ENCODE results near the gene THG1L.

DNA sequence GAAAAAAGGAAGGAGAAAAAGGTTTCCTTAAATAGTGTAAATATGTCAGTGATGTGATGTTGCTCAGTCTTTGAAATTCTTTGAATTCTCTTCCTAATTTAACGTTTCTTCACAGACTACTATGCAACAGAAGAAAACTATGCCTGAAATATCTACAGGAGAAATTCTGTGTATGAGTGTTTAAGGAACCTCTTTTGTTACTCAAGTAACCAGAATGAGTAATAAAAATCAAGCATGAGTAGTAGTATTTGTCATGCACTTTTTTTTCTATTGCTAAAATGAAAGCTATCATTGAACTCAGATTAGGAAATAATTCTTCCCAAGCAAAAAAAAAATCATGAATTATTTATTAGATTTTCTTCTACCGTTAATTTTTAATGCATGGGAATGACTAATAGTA is 20.3 kb upstream of the THG1L start:
- no peak for TF ChIP-seq CTCF (IDR thresholded peaks at IDR 0.05)
- TF ChIP-seq ZFX (IDR thresholded peaks at IDR 0.05; ENCODE audit: borderline replicate concordance), result no peak

Measured in 22Rv1 (cell line).